PFSK-1 (cell line): Measurements from ENCODE around the gene MAB21L2.

Source experiments
- FOXP2 ChIP-seq: optimal IDR thresholded peaks from 2 replicates; pipeline ENCODE3; 2011; ENCODE audit warnings: borderline replicate concordance, control low read depth, inconsistent platforms; ENCODE audit not compliant: insufficient read depth; ENCODE audit errors: extremely low read length, extremely low read depth
- POLR2AphosphoS5 ChIP-seq: IDR thresholded peaks from 2 replicates; pipeline ENCODE4 v1.6.1; 2012; ENCODE audit warnings: low read depth, mild to moderate bottlenecking, control low read depth, low read length, moderate library complexity
- SIN3A ChIP-seq: IDR thresholded peaks from 2 replicates; pipeline ENCODE4 v1.6.1; 2012; ENCODE audit warnings: mild to moderate bottlenecking, low read length, moderate library complexity, borderline replicate concordance; ENCODE audit not compliant: insufficient read depth
- TAF1 ChIP-seq: IDR thresholded peaks from 2 replicates; pipeline ENCODE4 v1.6.1; 2012; ENCODE audit warnings: low read length, control low read depth, borderline replicate concordance; ENCODE audit not compliant: insufficient read depth
- TF ChIP-seq, protein P1 (sequence below), 2 experiments: IDR thresholded peaks; 2 replicates each; pipeline versions ENCODE4 v1.6.1 to v1.8.0; 2011 to 2012; ENCODE audit warnings: low read depth in 2 of 2, low read length in 2 of 2, control low read depth in 1 of 2, inconsistent platforms in 1 of 2, mild to moderate bottlenecking in 1 of 2, moderate library complexity in 1 of 2; ENCODE audit not compliant: insufficient read depth in 1 of 2

MAB21L2 gene

DNA sequence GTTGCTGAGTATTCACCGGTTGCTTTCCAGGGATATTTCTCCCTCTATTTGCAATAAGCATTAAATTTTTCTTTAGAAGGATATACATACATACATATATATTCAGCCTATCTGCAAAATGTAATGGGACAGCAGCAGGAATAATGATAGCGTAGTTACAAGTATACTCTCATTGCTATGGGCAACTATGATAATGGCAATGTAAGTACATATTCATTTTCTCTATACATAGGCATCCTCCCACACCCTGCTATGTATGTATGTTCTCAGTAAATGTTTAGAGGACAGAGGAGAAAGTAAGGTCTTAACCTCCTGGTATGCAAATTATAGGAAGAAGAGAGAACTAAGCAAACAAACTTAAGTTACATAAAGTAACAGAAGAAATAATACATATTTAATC lies 19.7 kb upstream of the MAB21L2 start:
- TF ChIP-seq TAF1 = no peak
- TF ChIP-seq SIN3A = no peak
- no peak for TF ChIP-seq POLR2AphosphoS5
- TF ChIP-seq, protein P1, sequence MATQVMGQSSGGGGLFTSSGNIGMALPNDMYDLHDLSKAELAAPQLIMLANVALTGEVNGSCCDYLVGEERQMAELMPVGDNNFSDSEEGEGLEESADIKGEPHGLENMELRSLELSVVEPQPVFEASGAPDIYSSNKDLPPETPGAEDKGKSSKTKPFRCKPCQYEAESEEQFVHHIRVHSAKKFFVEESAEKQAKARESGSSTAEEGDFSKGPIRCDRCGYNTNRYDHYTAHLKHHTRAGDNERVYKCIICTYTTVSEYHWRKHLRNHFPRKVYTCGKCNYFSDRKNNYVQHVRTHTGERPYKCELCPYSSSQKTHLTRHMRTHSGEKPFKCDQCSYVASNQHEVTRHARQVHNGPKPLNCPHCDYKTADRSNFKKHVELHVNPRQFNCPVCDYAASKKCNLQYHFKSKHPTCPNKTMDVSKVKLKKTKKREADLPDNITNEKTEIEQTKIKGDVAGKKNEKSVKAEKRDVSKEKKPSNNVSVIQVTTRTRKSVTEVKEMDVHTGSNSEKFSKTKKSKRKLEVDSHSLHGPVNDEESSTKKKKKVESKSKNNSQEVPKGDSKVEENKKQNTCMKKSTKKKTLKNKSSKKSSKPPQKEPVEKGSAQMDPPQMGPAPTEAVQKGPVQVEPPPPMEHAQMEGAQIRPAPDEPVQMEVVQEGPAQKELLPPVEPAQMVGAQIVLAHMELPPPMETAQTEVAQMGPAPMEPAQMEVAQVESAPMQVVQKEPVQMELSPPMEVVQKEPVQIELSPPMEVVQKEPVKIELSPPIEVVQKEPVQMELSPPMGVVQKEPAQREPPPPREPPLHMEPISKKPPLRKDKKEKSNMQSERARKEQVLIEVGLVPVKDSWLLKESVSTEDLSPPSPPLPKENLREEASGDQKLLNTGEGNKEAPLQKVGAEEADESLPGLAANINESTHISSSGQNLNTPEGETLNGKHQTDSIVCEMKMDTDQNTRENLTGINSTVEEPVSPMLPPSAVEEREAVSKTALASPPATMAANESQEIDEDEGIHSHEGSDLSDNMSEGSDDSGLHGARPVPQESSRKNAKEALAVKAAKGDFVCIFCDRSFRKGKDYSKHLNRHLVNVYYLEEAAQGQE (IDR thresholded peaks at IDR 0.05; ENCODE audit: insufficient read depth in 1 of 2, low read depth in 2 of 2, low read length in 2 of 2) = no peak
- TF ChIP-seq FOXP2 = no peak

DNA sequence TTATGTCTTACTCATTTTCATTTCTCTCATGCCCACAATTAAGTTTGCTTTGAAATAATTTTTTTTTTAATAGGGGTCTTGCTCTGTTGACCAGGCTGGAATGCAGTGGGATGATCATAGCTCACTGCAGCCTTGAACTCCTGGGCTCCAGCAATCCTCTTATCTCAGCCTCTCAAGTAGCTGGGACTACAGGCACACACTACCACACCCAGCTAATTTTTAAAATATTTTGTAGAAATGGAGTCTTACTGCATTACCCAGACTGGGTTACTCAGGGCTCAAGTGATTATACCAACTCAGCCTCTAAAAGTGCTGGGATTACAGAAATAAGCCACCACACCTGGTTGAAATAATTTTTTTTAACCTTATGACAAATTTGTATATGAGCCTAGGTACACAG lies 19.2 kb upstream of the MAB21L2 start:
- no peak for TF ChIP-seq FOXP2
- TF ChIP-seq, protein P1 (IDR thresholded peaks at IDR 0.05; ENCODE audit: insufficient read depth in 1 of 2, low read depth in 2 of 2, low read length in 2 of 2) = no peak
- no peak for TF ChIP-seq POLR2AphosphoS5
- no peak for TF ChIP-seq SIN3A
- TF ChIP-seq TAF1 = no peak

DNA sequence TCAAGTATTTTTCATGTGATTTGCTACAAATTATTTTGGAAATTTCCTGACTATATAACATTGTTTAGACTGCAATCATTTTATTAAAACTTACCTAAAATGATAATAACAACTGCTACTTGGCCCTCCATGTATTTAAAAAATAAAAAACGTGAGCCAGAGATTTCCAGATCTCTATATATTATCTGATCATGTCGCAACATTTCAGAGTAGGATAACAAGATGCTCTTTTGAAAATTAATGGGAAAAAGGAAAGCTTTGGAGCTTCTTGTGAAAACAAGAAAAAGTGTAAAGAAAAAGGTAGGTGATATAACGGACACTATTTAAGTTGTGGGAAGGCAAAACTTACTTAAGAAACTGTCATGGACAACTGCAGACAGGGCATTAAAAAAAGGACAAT lies 14.9 kb upstream of the MAB21L2 start:
- no peak for TF ChIP-seq FOXP2
- TF ChIP-seq, protein P1 (IDR thresholded peaks at IDR 0.05; ENCODE audit: insufficient read depth in 1 of 2, low read depth in 2 of 2, low read length in 2 of 2) = no peak
- no peak for TF ChIP-seq SIN3A
- no peak for TF ChIP-seq TAF1
- no peak for TF ChIP-seq POLR2AphosphoS5

DNA sequence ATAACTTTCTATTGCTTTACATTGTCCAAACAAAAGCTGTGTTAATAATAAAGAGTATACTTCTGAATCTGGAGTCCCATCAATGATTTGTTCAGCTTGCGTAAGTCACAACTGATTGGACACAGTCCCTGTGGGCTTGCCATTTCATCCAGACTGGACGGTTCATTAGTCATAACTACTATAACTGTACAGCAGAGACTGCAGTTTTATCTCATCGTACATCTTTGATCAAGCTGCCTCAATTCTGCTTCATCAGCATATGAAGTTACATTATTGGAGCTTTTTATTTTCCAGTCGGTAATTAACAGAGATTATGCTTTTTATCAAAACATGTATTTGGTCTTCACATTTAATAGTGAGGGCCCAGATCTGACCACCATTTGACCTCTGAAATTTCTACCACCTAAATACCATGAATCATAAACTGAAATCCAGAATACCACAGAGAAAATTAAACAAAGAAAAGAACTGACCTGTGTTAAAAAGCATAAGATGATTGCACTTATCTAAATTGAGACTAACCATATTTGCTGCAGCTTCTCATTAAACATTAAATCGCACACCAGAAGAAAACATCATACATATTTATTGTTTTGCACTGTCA lies 12.5 kb upstream of the MAB21L2 start:
- no peak for TF ChIP-seq SIN3A
- TF ChIP-seq POLR2AphosphoS5 = no peak
- TF ChIP-seq, protein P1 (IDR thresholded peaks at IDR 0.05; ENCODE audit: insufficient read depth in 1 of 2, low read depth in 2 of 2, low read length in 2 of 2) = no peak
- no peak for TF ChIP-seq TAF1
- no peak for TF ChIP-seq FOXP2

DNA sequence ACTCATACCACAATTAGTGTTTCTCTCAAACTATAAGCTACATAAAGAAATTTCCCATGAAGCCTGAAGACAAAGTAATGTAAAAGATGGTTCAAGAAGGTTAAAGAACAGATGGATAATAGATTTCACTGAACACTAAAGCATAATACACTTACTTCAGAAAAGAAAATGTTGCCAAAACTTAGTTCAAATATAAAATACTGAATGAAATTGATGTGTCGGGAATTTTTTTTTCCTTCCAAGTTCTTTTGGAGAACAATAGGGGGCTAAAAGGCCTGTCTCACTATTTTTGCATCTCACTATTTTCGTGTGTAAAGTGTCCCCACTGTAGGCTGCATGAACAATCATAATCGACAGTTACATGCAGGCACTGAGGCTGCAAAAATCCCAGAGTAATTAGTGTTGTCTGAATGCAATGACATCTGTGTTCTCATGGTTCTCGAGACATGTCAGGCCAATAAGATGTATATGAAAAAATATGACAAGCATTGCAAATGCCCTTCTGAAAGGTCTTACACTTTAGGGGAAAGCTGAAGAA lies 11.9 kb upstream of the MAB21L2 start:
- TF ChIP-seq POLR2AphosphoS5 (no peak), FOXP2 (no peak), SIN3A (no peak), TAF1 (no peak)
- TF ChIP-seq, protein P1 (IDR thresholded peaks at IDR 0.05; ENCODE audit: insufficient read depth in 1 of 2, low read depth in 2 of 2, low read length in 2 of 2) = no peak
